Activated T-cell treated with anti-CD3 and anti-CD28 coated beads for 1 hour (primary cell): ENCODE measurements around the gene CCDC86.
A peak's percentile ranks its signal among the peaks of the same experiment; 100 is the strongest.

Experiments used
- DNase-seq: peaks from one replicate; pipeline ENCODE4 v3.0.0-alpha.2; 2020; ENCODE audit warnings: low read depth

Gene CCDC86

GRCh38 chr11:60868682-60869450 lies 27.0 kb downstream of the CCDC86 start:
- no peak for DNase-seq

GRCh38 chr11:60869451-60869825 lies 27.5 kb downstream of the CCDC86 start:
- no peak for DNase-seq

GRCh38 chr11:60870276-60870675 lies 28.4 kb downstream of the CCDC86 start:
- DNase-seq: no peak

- DNase-seq: no peak
These were observed 28.9 kb downstream of the CCDC86 start for GRCh38 chr11:60870733-60871377.

- DNase-seq: no peak
These were observed 29.6 kb downstream of the CCDC86 start for GRCh38 chr11:60871378-60872061.

- no peak for DNase-seq
These were observed 30.4 kb downstream of the CCDC86 start for GRCh38 chr11:60872124-60872960.

GRCh38 chr11:60872961-60873524 lies 31.1 kb downstream of the CCDC86 start:
- DNase-seq: no peak

- DNase-seq: no peak
These were observed 31.6 kb downstream of the CCDC86 start for GRCh38 chr11:60873533-60873932.

- no peak for DNase-seq
These were observed 32.8 kb downstream of the CCDC86 start for GRCh38 chr11:60874421-60875365.

- DNase-seq: no peak
These were observed 33.7 kb downstream of the CCDC86 start for GRCh38 chr11:60875366-60876167.

GRCh38 chr11:60876168-60876485 lies 34.2 kb downstream of the CCDC86 start:
- no peak for DNase-seq

GRCh38 chr11:60878245-60879101 lies 36.6 kb downstream of the CCDC86 start:
- DNase-seq: no peak

GRCh38 chr11:60879104-60879503 lies 37.2 kb downstream of the CCDC86 start:
- no peak for DNase-seq

- DNase-seq: no peak
These were observed 38.2 kb downstream of the CCDC86 start for GRCh38 chr11:60879971-60880588.

- no peak for DNase-seq
These were observed 38.9 kb downstream of the CCDC86 start for GRCh38 chr11:60880643-60881282.

GRCh38 chr11:60887556-60887955 lies 45.6 kb downstream of the CCDC86 start:
- DNase-seq: peak; percentile 23

- no peak for DNase-seq
These were observed 48.0 kb downstream of the CCDC86 start for GRCh38 chr11:60889869-60890311.

GRCh38 chr11:60890696-60891095 lies 48.8 kb downstream of the CCDC86 start:
- no peak for DNase-seq
